Naive thymus-derived CD4-positive, alpha-beta T cell (primary cell): ENCODE measurements around the gene CMBL. TPM values are rescaled to one million over a fixed set of nuclear protein-coding genes. Genes with fewer than 3 reads are reported as not detected.
A peak's percentile ranks its signal among the peaks of the same experiment; 100 is the strongest.

ENCODE experiments used
- ATAC-seq: fragments of 150-1000 bp; cut with Tn5 transposase; 2 replicates; pipeline ENCODE4 v1.10.0; 2021; ENCODE audit warnings: mild to moderate bottlenecking, moderate library complexity
- CTCF ChIA-PET: fragments of 350-600 bp; sonication (Branson Sonifier 250); formaldehyde crosslinking; loops from one replicate; lab custom pipeline; 2021; ENCODE audit warnings: antibody characterized with exemption; lab: Charles Lee
- POLR2A ChIA-PET: fragments of 350-600 bp; sonication (Branson Sonifier 250); formaldehyde crosslinking; loops from one replicate; lab custom pipeline; 2021; ENCODE audit warnings: antibody characterized with exemption, inconsistent platforms; lab: Charles Lee
- DNase-seq, 9 donors: peaks; one replicate each; pipeline versions ENCODE4 v3.0.0 to v3.0.0-alpha.2; 2020 to 2022; ENCODE audit warnings: mixed read lengths in 1 of 9
- H3K27ac ChIP-seq: one replicate; pipeline ENCODE4 v1.7.0; 2013; ENCODE audit warnings: mild to moderate bottlenecking, low read depth, low read length, moderate library complexity
- H3K27me3 ChIP-seq, 2 donors: one replicate each; pipeline ENCODE4 v1.7.0; 2013; ENCODE audit warnings: low read length in 2 of 2, mild to moderate bottlenecking in 2 of 2, moderate library complexity in 2 of 2; ENCODE audit not compliant: control insufficient read depth in 2 of 2, insufficient read depth in 2 of 2
- H3K36me3 ChIP-seq, 3 experiments: 1 replicate in 2 of 3; 2 replicates in 1 of 3; pipeline ENCODE4 v1.7.0; 2013; ENCODE audit warnings: low read length in 3 of 3, mild to moderate bottlenecking in 3 of 3, moderate library complexity in 1 of 3; ENCODE audit not compliant: insufficient read depth in 3 of 3, control insufficient read depth in 2 of 3
- H3K4me1 ChIP-seq, 2 donors: one replicate each; pipeline ENCODE4 v1.7.0; 2013; ENCODE audit warnings: low read length in 2 of 2, mild to moderate bottlenecking in 2 of 2, moderate library complexity in 1 of 2; ENCODE audit not compliant: control insufficient read depth in 2 of 2, insufficient read depth in 2 of 2
- H3K4me3 ChIP-seq: 2 replicates; pipeline ENCODE4 v1.7.0; 2013; ENCODE audit warnings: mild to moderate bottlenecking, low read length
- H3K9me3 ChIP-seq, 3 experiments: 1 replicate in 2 of 3; 2 replicates in 1 of 3; pipeline ENCODE4 v1.7.0; 2013; ENCODE audit warnings: low read length in 3 of 3; ENCODE audit not compliant: control insufficient read depth in 2 of 3
- H3K27ac Mint-ChIP-seq, 9 donors: one replicate each; pipeline ENCODE4 v1.8.0; 2020 to 2022; ENCODE audit warnings: mixed read lengths in 9 of 9, mild to moderate bottlenecking in 8 of 9, moderate library complexity in 5 of 9, inconsistent platforms in 2 of 9
- H3K27me3 Mint-ChIP-seq, 5 donors: one replicate each; pipeline ENCODE4 v1.8.0; 2021 to 2022; ENCODE audit warnings: mixed read lengths in 5 of 5, mild to moderate bottlenecking in 1 of 5
- H3K36me3 Mint-ChIP-seq, 5 donors: one replicate each; pipeline ENCODE4 v1.8.0; 2020 to 2022; ENCODE audit warnings: mixed read lengths in 5 of 5, mild to moderate bottlenecking in 3 of 5, inconsistent platforms in 1 of 5
- H3K4me1 Mint-ChIP-seq, 7 donors: one replicate each; pipeline ENCODE4 v1.8.0; 2020 to 2022; ENCODE audit warnings: mixed read lengths in 7 of 7, mild to moderate bottlenecking in 3 of 7, inconsistent platforms in 1 of 7
- H3K4me3 Mint-ChIP-seq, 10 donors: one replicate each; pipeline ENCODE4 v1.8.0; 2020 to 2022; ENCODE audit warnings: mild to moderate bottlenecking in 10 of 10, mixed read lengths in 10 of 10, moderate library complexity in 6 of 10, inconsistent platforms in 2 of 10
- H3K9me3 Mint-ChIP-seq, 11 donors: one replicate each; pipeline ENCODE4 v1.8.0; 2020 to 2022; ENCODE audit warnings: mixed read lengths in 11 of 11, mild to moderate bottlenecking in 4 of 11, inconsistent platforms in 1 of 11, moderate library complexity in 1 of 11
- intact Hi-C, 2 donors: fragments of 100-400 bp; cut with micrococcal nuclease; formaldehyde crosslinking; loops; one replicate each; pipeline ENCODE4 v1.15.1; 2023
- polyA plus RNA-seq, 2 donors: library from polyadenylated mRNA; unstranded; fragments of 300-500 nt; fragmentation: Illumina TruSeq; gene quantifications; one replicate each; pipeline ENCODE4 v1.2.3, GENCODE V29; 2021
- total RNA-seq, 6 experiments: library from RNA in 5 of 6; stranded (reverse) in 5 of 6; gene quantifications; 1 replicate in 5 of 6; 2 replicates in 1 of 6; pipeline ENCODE4 v1.2.3 and lab custom pipeline; 2021 to 2026

The CMBL gene
- total and polyA plus RNA-seq, 7 experiments from 2014 or later: 0.21 to 1.8 (median 0.83) TPM

DNA sequence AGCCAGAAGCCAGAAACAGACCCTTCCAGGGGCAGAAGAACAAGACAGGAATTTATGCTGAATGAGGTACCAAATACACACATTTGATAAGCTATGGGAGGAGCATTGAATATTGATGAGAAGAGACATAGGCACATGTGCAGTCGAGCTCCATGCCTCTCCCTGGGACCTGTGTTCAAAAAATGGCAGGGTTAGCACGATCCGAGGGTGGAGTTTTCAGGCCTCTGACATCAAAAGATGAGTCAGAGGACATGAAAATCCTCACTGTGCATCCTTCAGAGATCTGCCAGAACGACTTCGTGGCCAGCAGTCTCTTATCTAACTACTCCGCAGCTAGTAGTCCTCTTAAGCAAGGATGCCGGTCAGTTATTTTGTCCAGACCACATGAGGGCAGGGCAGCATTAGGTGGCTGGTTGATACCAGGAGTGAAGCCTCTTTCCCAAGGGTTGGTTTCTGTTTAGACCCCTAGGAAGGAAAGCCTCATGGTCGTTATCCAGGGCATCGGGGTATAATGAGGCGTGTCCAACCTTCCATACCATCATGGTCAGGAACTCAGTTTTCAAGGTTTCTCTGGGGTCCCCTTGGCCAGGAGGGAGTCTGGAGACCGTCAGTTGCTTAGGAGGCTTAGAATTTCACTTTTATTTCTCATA lies 11.6 kb upstream of the CMBL start:
- Mint-ChIP-seq H3K36me3 (no peaks in the 10 kb centered on the region), H3K27ac (no peak overlapping the region), H3K4me3 (no peak overlapping the region), H3K27me3 (peaks cover 0 to 8% (median 7%) of the 10 kb centered on the region in 5 donors), H3K9me3 (no peaks in the 10 kb centered on the region), H3K4me1 (peaks cover 0 to 2% (median 0%) of the 10 kb centered on the region in 7 donors)
- Histone ChIP-seq H3K27ac (no peak overlapping the region), H3K4me1 (no peaks in the 10 kb centered on the region), H3K4me3 (no peak overlapping the region), H3K36me3 (no peaks in the 10 kb centered on the region), H3K9me3 (no peaks in the 10 kb centered on the region), H3K27me3 (no peaks in the 10 kb centered on the region)
- intact Hi-C loops: no loop called here
- CTCF ChIA-PET: interaction anchor here (0.7 kb wide), 1 partner anchor 200 kb away, joined by 3 read pairs; no protein-coding TSS in a partner anchor
- DNase-seq (no peak), ATAC-seq (no peak)
- POLR2A ChIA-PET: no interaction called here

DNA sequence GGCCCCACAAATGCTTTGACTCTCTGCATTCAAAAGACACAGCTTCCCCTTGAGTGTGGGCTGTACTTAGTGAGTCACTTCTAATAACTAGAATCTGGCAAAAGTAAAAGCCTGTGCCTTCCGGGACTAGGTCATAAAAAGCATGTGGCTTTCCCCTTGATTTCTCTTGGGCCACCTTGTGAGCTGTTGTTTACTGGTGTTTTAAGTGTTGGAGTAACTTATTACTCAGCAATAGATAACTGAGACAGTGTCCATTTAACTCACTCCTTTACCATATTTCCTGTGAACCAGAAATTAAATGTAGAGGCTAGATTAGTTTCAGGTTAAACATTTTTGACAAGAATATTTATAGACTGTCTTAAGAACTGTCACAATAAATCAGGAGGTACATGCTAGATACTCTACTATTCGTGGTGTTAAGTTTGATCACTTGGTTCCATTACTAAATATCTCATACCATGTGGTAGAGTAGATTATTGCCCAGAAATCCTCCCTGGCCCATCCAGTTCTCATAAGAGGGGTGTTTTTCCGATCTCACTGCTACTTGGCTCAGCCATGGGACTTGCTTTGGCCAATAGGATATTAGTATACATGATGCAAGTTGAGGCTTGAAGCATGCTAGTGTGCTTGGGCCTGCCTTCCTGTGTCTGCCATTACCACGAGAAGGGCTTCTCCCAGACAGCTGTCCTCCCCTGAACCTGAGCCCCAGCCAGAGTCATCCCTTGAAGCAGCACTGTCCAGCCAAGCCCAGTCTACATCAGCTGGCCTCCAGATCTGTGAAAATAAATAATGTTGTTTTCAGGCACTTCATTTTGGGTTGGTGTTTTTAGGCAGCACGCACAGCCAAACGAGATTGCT lies 10.4 kb upstream of the CMBL start:
- no peak overlapping the region for H3K4me3 ChIP-seq
- peak overlapping the region in 1 of 9 donors; percentile 4 for H3K27ac Mint-ChIP-seq
- DNase-seq: no peak
- no peaks in the 10 kb centered on the region for H3K9me3 ChIP-seq
- no peaks in the 10 kb centered on the region for H3K36me3 ChIP-seq
- no peak overlapping the region for H3K27ac ChIP-seq
- ChIA-PET POLR2A (no interaction called here), CTCF (no interaction called here)
- no peak overlapping the region for H3K4me3 Mint-ChIP-seq
- ATAC-seq: no peak
- H3K4me1 ChIP-seq: no peaks in the 10 kb centered on the region
- H3K9me3 Mint-ChIP-seq: no peaks in the 10 kb centered on the region
- H3K36me3 Mint-ChIP-seq: no peaks in the 10 kb centered on the region
- peaks cover 0 to 7% (median 0%) of the 10 kb centered on the region in 5 donors for H3K27me3 Mint-ChIP-seq
- H3K4me1 Mint-ChIP-seq: peaks cover 0 to 2% (median 0%) of the 10 kb centered on the region in 7 donors
- intact Hi-C loops: no loop called here
- H3K27me3 ChIP-seq: no peaks in the 10 kb centered on the region

DNA sequence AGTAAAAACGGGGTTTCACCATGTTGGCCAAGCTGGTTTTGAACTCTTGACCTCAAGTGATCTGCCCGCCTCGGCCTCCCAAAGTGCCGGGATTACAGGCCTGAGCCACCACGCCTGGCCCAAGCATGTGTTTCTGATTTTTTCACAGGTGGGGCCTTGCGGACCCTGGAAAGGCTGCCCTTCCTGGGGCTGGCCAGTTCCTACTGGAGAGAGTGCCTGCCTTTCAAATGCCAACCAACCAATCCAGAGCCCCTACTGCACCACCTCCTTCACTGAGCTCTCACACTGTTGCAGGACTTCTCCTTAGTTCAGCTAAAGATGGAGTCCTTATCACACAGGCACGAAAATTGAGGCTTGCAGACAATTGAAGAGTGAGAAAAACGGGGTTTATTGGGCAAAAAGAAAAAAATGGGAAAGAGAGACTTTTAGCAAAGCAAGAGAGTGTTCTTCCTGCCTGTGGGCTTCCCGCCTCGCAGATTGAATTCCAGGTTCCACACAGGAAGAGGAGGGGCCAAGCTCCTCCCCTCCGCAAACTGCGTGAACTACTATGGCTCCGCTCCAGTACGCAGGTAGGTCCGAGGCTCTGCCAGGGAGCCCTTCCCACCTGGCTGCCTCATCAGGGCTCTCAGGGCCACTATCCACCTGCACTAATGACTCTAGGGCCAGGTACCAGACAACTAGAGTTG lies 8.3 kb upstream of the CMBL start:
- Mint-ChIP-seq H3K36me3 (peaks cover 0 to 2% (median 0%) of the 10 kb centered on the region in 5 donors), H3K27me3 (peaks cover 3 to 14% (median 8%) of the 10 kb centered on the region in 5 donors), H3K4me1 (peaks cover 0 to 2% (median 0%) of the 10 kb centered on the region in 7 donors), H3K4me3 (no peak overlapping the region), H3K27ac (peak overlapping the region in 1 of 9 donors; percentile 77), H3K9me3 (no peaks in the 10 kb centered on the region)
- Histone ChIP-seq H3K27ac (no peak overlapping the region), H3K9me3 (no peaks in the 10 kb centered on the region), H3K4me3 (no peak overlapping the region), H3K27me3 (no peaks in the 10 kb centered on the region), H3K36me3 (no peaks in the 10 kb centered on the region), H3K4me1 (no peaks in the 10 kb centered on the region)
- intact Hi-C loops: no loop called here
- POLR2A ChIA-PET: no interaction called here
- no peak for DNase-seq
- CTCF ChIA-PET: no interaction called here
- ATAC-seq: no peak

DNA sequence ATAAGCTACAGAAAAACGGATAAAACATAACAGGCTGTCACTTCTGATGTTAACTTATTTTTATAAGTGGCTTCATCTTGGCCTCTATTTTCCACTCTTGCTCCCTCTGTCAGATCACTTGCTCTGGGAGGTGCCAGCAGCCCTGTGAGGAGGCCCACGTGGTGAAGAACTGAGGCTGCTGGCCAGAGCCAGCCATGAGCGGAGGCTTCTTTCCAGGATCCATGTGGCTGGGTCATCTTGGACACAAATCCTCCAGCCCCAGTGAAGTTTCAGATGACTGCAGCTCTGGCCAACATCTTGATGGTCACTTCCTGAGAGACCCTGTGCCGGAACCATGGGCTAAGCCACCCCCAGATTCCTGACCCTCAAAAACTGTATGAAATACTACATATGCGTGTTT lies 7.5 kb upstream of the CMBL start:
- no peak overlapping the region for H3K4me3 Mint-ChIP-seq
- intact Hi-C loops: no loop called here
- Histone ChIP-seq H3K27ac (no peak overlapping the region), H3K27me3 (no peaks in the 10 kb centered on the region), H3K9me3 (no peaks in the 10 kb centered on the region), H3K36me3 (no peaks in the 10 kb centered on the region), H3K4me3 (no peak overlapping the region), H3K4me1 (no peaks in the 10 kb centered on the region)
- DNase-seq: no peak
- peaks cover 4 to 16% (median 11%) of the 10 kb centered on the region in 5 donors for H3K27me3 Mint-ChIP-seq
- H3K9me3 Mint-ChIP-seq: no peaks in the 10 kb centered on the region
- CTCF ChIA-PET: no interaction called here
- H3K36me3 Mint-ChIP-seq: peaks cover 0 to 4% (median 0%) of the 10 kb centered on the region in 5 donors
- no peaks in the 10 kb centered on the region for H3K4me1 Mint-ChIP-seq
- H3K27ac Mint-ChIP-seq: no peak overlapping the region
- no peak for ATAC-seq
- POLR2A ChIA-PET: no interaction called here

DNA sequence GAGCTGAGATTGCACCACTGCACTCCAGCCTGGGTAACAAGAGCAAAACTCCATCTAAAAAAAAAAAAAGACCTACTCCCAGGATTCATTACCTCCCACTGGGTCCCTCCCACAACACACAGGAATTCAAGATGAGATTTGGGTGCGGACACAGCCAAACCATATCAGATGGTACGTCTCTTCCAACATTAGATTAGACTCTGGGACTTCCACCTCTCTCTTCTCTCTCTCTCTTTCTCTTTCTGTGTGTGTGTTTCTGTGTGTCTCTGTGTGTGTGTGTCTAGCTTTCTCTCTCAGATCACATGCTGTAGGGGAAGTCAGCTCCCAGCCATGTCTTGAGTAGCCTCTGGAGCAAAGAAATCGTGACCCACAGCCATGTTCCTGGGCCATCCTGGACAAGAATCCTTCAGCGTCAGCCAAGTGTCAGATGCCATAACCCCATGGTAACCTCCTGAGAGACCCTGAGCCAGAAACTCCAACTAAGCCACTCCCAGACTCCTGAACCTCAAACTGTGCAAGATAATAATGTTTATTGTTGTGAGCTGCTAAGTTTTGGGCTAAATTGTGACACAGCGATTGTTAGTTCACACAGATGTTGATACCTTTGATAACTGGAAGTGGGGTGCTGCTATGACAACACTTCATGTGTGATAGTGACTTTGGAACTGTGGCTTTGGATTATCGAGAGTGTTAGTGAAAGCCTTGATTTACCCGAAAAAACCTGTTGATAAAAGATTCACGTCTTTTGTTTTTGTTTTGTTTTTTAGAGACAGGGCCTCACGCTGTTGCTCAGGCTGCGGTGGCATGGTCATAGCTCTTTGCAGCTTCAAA lies 4.1 kb upstream of the CMBL start:
- Mint-ChIP-seq H3K27me3 (peaks cover 4 to 30% (median 24%) of the 10 kb centered on the region in 5 donors), H3K4me3 (no peak overlapping the region), H3K9me3 (no peaks in the 10 kb centered on the region), H3K27ac (no peak overlapping the region), H3K4me1 (peaks cover 5 to 10% (median 7%) of the 10 kb centered on the region in 7 donors), H3K36me3 (peaks cover 0 to 4% (median 0%) of the 10 kb centered on the region in 5 donors)
- Histone ChIP-seq H3K4me3 (no peak overlapping the region), H3K9me3 (no peaks in the 10 kb centered on the region), H3K27me3 (peaks cover 0 to 3% of the 10 kb centered on the region in 2 donors), H3K27ac (no peak overlapping the region), H3K4me1 (no peaks in the 10 kb centered on the region), H3K36me3 (no peaks in the 10 kb centered on the region)
- ChIA-PET POLR2A (interaction anchor here (0.8 kb wide), 1 partner anchor 21 kb away, joined by 4 read pairs; no protein-coding TSS in a partner anchor), CTCF (no interaction called here)
- ATAC-seq (no peak), DNase-seq (no peak)
- intact Hi-C loops: no loop called here
